ENCODE results near the gene KCTD20. TPM values are rescaled to one million over a fixed set of nuclear protein-coding genes. Genes with fewer than 3 reads are reported as not detected.

Gene KCTD20
- total and polyA plus RNA-seq, 9 of the 15 experiments (the other 6 are each of a cell fraction or from before 2014, with no cell fraction given), result 28.9 to 160 (median 70.6) TPM

- TF ChIP-seq ZNF398 (CRISPR knock-in tag; IDR thresholded peaks at IDR 0.05) (no peak), HMGXB4 (CRISPR knock-in tag; IDR thresholded peaks at IDR 0.05) (no peak; the same call in 1 of the 2 replicates), JUND (IDR thresholded peaks at IDR 0.05; ENCODE audit: borderline replicate concordance, low read depth, low read length) (peak; percentile 78), JUND (tag; IDR thresholded peaks at IDR 0.05; ENCODE audit: borderline replicate concordance, low read depth, low read length) (no peak; the same call in 2 of the 3 replicates), TAF1 (IDR thresholded peaks at IDR 0.05; ENCODE audit: control insufficient read depth, extremely low read depth, insufficient read depth, low read length, severe bottlenecking) (peak; percentile 65), ZBTB40 (IDR thresholded peaks at IDR 0.05) (0 out of 2 replicates have a peak, but pooled peaks have one; percentile 32), ZBTB40 (CRISPR knock-in tag; IDR thresholded peaks at IDR 0.05) (no peak), ZNF431 (CRISPR knock-in tag; IDR thresholded peaks at IDR 0.05) (no peak), DMBX1 (CRISPR knock-in tag; IDR thresholded peaks at IDR 0.05; ENCODE audit: borderline replicate concordance) (peak; percentile 86)
Measured at GRCh38 chr6:36423101-36423824, 19.5 kb upstream of the KCTD20 start (continued).
